Suppressor macrophage treated with lipopolysaccharide for 4 hours (primary cell): Measurements from ENCODE around the gene USP48.
"Not testable (repeated sequence)": the region's sequence is repeated elsewhere in the genome, so short reads cannot be mapped to it uniquely, and the experiment has no call there.

Experiments
- DNase-seq: peaks from one replicate; pipeline ENCODE4 v3.0.0-alpha.2; 2020

Gene USP48

GRCh38 chr1:21633141-21633755, 149.7 kb downstream of the USP48 start:
- DNase-seq = no peak

- no peak for DNase-seq
Observed at GRCh38 chr1:21631944-21632887, 150.7 kb downstream of the USP48 start.

GRCh38 chr1:21631590-21631943, 151.4 kb downstream of the USP48 start:
- DNase-seq = not testable (repeated sequence)

- no peak for DNase-seq
Observed at GRCh38 chr1:21630571-21631343, 152.2 kb downstream of the USP48 start.

- no peak for DNase-seq
Observed at GRCh38 chr1:21629971-21630370, 153.0 kb downstream of the USP48 start.

GRCh38 chr1:21628798-21629393, 154.1 kb downstream of the USP48 start:
- no peak for DNase-seq
